NCI-H1417 (cell line): ENCODE data around the gene LMAN1L.
"Not testable (repeated sequence)": the region's sequence is repeated elsewhere in the genome, so short reads cannot be mapped to it uniquely, and the experiment has no call there.

Experiments
- DNase-seq, 3 experiments: peaks; one replicate each; lab custom pipeline; 2025; lab: John Stamatoyannopoulos, UW

Gene LMAN1L

GRCh38 chr15:74782259-74783071, 30.2 kb upstream of the LMAN1L start:
- DNase-seq = peak in 1 of 3 experiments; percentile 55

GRCh38 chr15:74783072-74783807, 29.4 kb upstream of the LMAN1L start:
- DNase-seq = no peak

DNA sequence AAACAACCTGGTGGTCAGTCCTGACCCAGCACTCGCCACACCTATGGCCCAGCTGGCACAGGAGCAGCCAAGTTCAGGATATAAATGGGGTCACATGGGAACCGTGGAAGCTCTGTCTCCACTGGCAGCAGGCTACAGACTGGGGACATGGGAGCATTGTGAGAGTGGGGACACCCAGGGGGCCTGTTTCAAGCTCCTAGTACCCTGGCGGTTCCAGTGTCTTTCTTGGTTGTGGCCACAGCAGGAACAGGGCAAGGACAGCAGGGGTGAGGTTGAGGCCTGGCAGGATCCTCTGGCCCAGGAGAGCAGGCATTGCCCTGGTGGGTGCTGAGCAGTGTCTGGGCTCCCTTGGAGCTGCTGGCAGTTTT, 28.8 kb upstream of the LMAN1L start:
- DNase-seq = no peak

DNA sequence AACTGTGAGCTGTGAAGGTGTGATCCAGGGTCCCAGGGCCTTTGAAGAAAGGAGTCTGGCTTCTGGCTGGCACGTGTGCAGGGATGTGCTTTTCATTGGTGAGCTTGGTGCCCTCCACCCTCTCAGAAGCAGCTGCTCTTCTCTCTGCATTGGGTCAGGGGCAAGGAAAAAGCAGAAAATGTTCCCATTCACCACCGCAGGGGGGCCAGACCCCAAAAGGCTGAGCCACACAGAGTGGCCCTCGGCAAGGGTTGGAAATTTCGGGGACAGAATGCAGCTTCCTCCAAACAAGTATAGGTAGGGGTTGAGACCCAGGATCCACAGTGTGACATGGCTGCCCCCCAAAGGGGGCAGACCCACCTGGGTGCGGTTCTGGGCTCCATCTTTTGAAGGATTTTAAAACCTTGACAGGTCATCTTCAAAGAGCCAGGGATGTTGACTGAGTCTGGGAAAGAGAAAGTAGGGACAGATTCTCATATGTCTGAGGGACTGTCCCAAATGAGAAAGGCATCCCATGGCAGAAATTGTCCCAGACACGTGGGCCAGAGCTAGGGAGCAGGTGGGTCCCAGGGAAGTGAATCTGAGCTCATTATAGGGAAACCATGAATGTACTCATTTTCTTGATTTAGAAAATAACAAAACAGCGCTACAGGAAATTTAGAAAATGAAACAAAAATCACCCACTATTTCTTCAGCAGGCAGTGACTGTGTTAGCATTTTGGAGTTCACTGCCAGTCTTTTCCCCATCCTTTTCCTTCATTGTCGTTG, 28.0 kb upstream of the LMAN1L start:
- no peak for DNase-seq

DNA sequence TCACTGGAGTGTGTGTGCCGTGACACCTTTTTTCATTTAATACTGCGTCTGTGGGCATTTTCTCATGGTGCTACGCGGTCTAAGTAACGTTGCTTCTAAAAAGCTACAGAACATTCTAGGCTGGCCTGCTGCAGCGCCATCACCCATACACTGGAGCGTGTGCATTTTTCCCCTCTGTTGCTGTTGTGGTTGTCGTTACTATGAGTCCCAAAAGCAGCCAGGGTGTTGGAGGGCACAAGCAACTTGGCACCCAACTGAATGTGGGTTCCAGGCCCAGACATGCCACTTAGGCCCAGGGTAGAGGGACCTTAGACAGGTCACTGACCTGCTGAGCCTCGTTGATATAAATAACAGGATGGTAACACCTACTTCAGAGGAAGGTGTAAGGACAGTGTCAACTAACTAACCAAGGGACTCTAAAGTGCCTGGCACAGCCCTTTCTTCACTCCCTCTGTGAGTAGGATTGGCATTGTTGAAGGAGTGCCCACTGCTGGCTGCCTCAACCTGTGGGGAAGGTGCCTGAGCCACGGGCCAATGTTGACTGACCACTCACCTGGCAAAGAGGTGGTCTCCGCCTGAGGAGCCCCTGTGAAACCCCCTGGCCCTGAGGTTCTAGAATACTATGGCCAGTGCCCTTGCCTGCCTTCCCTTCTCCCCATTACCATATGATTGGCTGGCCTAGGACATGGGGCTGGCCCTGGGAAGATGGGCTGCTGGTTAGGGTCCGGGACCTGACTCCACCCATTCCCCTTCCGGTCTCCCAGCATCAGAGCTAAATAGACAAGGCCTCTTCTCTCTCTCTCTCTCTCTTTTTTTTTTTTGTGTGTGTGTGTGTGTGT, 27.2 kb upstream of the LMAN1L start:
- DNase-seq = no peak

DNA sequence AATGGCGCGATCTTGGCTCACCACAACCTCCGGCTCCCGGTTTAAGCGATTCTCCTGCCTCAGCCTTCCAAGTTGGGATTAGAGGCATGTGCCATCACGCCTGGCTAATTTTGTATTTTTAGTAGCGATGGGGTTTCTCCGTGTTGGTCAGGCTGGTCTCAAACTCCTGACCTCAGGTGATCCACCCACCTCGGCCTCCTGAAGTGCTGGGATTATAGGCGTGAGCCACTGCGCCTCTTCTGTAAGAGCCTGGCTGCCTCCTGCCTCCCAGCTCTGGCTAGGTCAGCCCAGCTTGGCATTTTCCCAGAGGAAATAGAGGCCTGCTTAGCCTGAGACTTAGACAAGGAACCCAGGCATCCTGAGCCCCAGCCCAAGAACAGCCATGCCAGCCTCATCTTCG, 26.6 kb upstream of the LMAN1L start:
- DNase-seq = not testable (repeated sequence)

DNA sequence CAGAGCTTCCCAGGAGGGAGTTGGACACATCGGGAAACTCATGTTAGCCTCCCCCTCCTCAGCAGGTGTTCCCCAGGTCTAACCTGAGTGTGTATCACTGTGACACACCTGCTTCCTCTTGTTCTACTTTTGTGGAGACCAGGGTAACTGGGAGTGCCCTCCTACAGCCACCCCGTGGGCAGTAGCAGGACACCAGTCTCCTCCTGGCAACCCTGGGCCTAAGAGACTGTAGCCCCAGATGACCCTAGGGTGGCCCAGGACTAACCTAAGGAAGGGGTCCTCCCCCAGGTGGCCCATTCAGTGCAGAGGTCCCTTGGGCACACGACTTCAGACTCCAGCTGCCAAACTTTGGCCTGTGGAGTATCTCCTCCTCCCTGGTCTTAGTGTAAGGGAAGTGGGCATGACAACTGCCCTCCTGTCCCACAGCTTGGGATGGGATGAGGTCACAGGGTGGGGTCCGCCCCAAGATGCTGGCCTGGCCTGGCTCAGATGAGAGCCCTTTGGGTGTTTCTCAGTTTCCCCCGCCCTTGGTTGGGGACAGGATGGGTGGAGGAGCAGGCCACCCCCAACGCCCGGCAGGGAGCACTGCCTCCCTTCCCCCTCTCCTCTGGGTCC, 26.0 kb upstream of the LMAN1L start:
- peak in 1 of 3 experiments; percentile 17 for DNase-seq

- no peak for DNase-seq
These were observed 25.2 kb upstream of the LMAN1L start for GRCh38 chr15:74787251-74788041.

DNA sequence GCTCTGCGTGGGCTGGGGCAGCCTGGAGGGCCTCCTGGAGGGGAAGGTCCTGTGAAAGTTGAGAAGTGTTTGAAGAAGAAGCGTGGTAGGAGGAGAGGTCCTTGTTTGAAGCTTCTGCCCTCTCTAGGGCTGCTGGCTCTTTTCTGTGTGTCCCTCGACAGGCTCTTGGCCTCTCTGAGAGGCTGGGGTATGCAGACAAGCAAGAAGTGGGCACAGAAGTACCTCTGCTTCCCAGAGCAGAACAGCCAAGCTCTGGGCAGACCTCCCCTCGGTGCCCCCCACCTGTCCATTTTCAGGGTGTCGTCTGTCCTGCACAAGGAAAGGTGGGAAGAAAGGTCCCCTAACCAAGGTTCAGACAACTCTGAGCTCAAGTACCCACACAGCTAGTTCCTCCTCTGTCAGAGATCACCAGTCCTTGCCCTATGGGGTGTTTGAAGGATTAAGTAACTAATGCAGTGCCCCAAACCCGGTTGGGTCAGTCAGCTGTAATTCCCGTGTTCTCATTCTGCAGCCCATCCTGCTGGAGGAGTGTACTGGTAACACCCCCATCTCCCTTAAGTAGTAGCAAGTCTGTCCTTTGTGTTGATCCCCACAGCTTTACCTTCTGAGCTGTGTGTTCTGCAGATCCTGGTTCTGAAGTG, 24.5 kb upstream of the LMAN1L start:
- DNase-seq = no peak

DNA sequence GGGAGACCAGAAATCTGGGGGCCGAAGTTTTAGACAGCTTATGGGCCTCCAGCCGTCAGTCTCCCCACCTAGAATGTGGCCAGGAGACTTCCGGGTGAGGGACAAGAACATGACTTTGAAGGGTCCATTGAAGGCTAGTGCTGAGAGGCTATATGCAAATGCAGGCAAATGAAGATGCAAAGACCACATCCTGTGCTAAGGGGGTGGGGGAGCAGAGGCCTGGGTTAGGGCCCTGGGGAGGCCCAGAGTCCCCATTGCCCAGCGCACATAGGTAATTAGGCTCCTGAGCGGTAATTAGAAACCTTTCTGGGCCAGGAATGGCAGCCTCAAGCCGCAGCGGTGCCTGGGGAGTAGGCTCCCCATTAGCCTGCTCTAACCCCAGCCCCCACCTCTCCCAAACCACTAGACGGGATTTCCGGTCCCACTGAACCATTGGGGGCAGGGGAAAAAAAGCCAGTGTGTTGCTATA, 23.9 kb upstream of the LMAN1L start:
- no peak for DNase-seq

- no peak for DNase-seq
These were observed 23.4 kb upstream of the LMAN1L start for GRCh38 chr15:74789171-74789631.

DNA sequence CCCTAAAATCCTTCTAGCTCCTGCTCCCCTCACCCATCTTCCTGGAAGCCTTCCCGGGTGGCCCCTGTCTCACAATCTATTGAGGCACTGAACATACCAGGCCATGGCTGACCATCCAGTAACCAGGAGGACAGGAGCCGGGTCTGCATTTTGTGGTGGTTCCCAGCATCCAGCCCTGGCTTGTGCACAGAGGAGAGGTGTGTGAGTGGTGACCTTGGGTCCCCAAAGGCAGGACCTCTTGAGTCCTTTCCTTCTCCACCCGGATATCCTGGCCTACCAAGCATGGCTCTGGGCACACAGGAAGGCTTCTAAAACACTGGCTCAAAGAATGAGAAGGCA, 22.9 kb upstream of the LMAN1L start:
- DNase-seq = no peak

DNA sequence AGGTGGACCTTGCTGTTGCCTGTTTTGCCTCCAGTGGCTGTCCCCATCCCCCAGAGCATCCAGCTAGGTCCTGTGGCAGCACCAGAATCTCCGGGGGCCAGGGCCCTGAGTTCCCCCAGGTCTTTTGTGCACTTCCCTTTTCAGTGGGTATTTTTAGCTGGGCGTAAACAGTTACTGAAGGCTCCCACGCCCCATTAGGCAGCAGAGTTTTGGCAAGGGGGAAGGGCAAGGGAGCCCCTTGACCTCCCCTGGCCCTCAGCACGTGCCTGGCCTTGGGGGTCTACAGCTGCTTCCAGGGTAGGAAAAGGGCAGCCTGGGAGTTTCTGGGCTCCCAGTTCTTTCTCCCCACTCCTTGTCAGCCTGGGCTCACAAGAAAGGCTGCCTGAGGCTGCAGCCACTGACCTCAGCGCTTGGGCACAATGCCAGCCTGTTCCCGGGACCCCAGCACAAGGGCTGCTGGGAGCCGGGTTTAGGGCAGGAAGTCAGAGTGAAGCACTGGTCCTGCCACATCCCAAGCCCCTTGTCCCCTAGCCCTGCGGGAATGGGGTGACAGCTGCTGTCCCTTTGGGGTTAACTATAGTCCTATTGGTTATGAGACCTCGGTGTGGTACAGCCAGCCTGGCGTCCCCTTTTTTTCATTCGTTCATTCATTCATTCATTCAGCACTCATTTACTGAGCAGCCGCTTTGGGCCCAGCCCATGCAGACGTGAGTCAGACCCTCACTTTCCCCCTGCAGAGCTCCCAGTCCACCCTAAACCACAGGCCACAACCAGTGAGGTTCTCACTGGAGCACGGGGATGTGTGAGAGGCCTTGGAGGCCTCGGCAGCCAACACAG, 22.3 kb upstream of the LMAN1L start:
- no peak for DNase-seq

DNA sequence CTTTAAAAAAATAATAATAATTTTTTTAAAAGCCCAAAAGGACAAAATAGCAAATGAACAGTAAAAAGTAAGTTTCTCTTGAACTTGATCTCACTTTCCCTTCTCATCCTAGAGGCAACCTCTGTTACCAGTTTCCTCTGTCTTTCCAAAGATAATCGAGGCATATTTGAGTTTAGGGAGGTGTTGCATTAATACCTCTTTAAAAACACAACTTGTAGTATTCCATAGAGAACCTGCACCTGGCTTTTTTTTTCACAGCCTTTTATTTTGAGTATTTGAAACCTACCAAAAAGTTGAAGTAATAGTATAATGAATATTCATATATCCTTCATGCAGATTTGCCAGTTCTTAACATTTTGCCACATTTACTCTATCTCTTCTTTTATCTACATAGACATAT, 21.6 kb upstream of the LMAN1L start:
- no peak for DNase-seq

DNA sequence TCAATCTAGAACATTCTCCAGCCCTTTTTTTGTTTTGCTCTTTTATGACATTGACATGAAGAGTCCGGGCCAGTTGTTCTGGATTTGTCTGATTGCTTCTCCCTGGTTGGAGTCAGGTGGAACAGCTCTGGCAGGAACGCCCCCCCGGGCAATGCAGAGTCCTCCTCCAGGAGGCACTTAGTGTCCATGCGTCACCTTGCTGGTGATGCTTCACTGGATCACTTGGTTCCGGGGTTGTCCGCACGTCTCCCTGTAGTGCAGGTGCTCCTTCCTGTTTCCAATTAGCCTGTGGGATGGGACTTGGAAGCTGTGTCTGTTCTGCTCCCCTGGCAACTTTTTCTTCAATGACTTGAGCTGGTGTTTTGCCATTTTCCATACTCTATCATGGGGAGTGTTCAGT, 21.0 kb upstream of the LMAN1L start:
- no peak for DNase-seq

DNA sequence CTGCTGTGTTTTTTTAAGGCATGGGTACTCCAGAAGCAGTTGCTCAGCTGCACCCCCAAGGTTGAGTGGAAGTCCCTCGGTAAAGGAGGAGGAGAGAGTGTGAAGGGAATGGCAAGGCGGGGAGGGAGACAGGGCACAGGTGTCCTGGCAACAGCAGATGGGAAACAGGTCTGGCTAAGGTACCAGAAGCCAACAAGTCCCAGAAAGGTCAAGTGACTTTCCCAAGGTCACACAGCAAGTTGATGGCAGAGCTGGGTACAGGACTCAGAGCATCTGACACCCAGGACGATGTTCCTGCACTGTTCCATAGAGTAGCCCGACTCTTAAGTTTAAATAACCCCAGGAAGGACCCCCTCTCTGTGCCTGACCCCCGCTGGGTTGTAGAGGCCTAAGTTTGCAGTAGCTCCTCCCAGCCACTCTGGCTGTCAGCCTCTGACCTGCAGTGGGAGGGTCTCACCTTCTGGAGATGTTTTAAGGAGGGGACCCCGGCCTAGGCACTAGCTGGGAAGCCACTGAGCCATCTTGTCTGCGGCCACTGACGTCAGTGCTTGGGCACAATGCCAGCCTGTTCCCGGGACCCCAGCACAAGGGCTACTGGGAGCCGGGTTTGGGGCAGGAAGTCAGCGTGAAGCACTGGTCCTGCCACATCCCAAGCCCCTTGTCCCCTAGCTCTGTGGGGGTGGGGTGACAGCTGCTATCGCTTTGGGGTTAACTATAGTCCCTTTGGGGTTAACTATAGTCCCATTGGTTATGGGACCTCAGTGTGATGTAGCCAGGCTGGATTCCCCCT, 20.2 kb upstream of the LMAN1L start:
- no peak for DNase-seq

DNA sequence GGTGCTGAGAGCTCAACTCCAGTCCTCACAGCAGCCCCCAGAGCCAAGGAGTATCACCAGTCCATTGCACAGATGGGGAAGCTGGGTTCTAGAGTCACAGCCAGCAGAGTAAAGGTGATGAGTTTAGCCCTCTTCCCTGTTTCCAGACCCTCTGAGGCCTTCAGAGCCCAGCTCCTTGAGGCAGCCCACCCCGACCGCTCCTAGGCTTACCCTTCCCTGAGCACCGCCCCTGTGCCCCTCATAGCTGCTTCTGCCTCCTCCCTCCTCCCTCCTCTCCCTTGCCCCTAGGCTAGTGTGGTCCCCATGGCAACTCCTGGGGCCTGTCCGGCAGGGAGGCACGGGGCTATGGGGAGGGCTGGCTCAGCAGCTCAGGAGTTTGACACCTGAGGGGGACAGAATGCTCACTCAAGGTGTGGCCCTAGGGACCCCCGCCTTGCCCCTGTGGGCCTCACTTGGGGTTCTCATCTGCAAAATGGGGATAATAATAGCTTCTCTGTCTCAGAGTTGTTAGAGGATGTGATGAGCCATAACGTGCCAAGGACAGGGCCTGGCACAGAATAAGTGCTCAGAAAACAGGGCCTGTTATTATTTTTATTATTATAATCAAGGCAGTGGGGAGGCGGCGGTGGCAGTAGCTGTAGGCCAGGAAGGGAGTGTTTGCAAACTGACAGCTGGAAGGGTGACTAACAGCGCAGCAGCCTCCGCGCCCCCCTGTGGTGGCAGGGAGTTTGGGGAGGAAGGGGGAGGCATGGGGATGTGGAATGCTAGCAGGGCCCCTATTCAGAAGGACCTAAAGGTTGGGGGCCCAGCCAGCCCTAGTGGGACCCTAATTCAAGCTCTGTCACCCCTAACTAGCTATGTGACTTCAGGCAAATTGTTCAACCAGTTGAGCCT, 19.3 kb upstream of the LMAN1L start:
- DNase-seq = no peak
